Activated naive CD8-positive, alpha-beta T cell treated with anti-CD3 and anti-CD28 coated beads, Interleukin-2, amount 50 U/mL, for 16 hours (primary cell): Measurements from ENCODE around the gene CCDC148.

Experiments used
- DNase-seq: peaks from one replicate; pipeline ENCODE4 v3.0.0-alpha.2; 2020; ENCODE audit warnings: low read depth, low spot score

CCDC148 gene

DNA sequence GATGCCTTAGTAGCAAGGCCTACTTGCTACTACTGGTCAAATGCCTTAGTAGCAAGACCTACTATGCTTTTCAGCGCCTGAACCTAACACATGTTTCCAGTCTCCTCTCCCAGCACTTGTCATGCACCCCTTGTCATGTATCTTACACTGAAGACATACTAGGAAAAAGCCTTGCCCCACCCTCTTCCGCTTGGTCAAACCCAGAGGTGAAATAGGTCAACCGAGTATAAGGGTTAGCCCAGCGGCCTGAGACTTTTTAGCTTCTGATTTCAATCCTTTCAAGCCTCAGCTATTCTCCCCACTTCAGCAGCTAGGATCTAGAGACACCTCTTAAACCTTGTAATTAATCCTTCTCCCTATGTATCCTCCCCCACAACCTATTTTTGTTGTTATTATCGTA is 281.6 kb downstream of the CCDC148 start:
- no peak for DNase-seq

DNA sequence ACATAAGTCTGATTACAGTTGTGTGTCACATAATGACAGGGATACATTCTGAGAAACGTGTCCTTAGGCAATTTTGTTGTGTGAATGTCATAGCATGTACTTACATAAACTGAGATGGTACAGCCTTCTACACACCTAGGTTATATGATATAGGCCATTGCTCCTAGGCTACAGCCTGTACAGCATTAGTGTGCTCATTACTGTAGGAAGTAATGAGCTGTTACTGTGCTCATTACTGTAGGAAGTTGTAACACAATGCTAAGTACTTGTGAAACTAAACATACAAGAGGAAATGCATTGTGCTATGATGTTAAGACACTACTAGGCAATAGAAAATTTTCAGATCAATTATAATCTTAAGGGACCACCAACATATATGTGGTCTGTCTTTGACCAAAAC is 282.1 kb downstream of the CCDC148 start:
- DNase-seq = no peak

DNA sequence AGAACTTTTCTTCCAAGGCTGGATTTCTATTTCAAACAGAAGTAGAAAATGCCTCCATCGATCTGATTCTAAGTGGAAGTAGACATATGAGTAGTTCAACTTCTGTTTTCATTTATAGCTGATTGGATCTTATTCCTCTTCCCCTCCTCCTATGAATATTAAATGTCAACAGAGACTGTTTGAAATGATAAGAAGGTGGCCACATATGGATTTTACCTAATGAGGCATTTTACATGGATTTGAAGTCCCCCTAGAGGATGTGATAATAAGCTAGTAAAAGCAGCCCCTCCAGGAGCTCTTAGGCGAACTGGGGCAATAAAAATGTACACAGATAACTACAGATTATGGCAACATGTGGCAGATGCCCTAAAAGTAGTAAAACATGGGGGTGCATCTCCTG is 283.8 kb downstream of the CCDC148 start:
- DNase-seq = no peak

DNA sequence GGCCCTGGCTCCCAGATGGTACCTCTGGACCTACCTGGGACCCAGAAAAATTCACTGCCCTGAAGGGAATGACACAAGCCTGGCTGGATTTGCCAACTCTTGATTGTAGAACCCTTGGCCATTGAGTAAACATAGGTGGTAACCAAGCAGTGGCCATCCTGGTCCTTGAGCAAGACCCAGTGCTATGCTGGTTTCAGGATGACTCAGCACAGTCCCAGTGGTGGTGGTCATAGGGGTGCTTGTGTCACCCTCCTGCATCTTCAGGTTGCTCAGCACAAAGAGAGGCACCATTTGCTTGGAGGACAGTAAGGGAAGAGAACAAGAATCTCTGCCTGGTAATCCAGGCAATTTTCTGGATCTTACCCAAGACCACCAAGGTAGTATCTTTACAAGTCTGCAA is 302.0 kb downstream of the CCDC148 start:
- no peak for DNase-seq

DNA sequence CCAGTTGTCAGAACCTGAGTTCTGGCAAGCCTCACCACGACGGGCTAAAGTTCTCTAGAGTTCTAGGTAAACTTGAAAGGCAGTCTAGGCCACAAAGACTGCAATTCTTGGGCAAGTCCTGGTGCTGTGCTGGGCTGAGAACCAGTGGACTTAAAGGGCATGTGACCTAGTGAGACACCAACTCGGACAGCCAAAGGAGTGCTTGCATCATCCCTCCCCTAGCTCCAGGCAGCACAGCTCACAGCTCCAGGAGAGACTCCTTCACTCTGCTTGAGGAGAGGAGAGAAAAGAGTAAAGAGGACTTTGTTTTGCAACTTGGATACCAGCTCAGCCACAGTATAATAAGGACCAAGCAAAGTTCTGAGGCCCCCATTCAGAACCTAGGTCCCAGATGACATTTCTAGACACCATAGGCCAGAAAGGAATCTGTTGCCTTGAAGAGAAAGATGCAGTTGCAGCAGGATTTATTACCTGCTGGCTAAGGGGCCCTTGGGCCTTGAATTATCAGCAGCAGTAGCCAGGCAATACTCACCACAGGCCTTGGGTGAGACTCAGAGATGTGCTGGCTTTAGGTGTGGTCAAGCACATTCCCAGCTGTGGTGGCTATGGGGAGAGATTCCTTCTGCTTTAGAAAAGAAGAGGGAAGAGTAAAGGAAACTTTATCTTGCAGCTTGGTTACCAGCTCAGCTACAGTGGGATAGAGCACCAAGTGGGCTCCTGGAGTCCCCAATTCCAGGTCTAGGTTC is 303.1 kb downstream of the CCDC148 start:
- no peak for DNase-seq

DNA sequence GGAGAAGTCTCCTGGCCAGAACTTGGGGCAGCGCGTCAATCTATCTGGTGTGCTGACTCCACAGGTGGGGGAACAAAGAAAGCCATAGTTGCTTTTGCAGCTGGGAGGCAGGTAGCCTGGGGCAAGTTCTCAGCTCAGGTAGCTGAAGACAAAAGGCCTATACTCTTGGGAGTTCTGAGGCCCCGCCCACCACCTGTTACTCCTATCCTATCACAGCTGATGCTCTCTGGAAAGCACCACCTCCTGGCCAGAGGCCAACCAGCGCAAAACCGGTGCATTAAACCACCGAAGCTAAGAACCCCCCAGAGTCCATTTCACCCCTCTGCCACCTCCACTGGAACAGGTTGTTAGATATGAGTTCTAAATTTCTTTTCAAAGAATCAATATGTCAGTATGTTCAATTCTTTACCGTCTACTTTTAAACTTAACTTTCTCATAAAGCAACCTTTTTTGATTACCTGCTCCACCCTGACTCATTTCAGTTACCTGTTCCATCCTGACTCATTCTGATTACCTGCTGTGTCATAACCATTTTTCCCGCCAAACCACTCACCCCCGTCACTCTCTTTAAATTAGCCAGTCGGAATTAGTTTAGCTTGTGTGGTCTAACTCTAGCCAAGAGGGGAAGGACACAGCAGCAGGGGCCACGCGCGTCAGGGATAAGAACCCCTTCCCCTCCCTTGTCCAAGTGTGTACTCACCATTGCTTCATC is 311.5 kb downstream of the CCDC148 start:
- DNase-seq = no peak

DNA sequence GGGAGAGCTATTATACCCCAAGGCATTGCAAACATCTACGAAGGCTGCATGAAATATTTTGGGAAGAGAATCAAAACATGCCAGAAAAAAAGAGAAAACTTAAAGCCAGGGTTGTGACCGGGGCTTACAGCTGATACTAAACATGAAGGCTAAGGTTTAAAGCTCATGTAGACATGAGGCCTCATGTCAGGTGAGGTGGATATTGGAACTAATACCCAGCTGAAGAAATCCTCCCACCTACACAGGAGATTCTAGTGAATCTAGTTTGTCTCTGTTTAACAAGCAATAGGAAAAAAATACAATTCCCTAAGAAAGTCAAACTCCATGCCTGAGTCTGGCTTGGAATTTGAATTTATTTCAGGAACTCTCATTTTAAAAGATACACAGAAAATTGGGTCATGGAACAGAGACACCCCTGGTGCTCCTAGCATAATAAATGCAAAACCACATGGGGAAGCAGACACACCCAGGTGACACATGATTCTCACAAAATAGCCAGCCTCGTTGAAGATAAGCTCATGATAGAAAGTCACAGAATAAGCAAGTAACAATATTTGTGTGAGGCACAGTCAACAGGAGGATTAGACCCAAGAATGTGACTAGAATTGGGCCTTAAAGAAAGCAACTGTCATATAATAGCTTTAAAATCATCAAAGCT is 312.7 kb downstream of the CCDC148 start:
- no peak for DNase-seq

DNA sequence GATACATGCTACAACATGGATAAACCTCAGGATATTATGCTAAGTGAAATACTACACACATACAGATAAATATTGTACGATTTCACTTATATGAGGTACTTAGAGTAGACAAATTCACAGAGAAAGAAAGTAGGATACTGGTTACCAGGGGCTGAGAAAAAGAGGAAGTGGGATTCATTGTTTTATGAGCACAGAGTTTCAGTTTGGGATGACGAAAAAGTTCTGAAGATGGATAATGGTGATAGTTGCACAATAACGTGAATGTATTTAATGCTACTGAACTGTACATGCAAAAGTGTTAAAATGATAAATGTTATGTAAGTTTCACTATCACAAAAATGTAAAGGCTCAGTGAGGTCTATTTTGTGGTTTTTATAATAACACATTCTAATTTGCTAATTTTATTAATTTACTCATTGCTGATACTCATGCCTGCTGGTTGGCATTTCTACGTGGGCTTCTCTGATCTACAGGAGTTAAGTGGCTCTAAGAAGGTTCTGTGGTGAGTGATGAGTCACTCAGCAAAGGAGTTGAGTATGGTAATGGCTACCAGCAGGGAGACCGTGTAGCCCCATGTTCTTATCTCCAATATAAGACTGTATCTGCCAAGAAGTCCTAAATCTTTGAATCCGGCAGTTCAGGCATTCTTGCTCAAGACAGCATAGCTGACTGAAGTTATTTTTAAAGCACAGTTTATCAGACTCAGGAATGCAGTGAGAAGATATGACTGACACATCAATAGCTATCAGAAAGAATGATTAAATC is 313.8 kb downstream of the CCDC148 start:
- DNase-seq = no peak

DNA sequence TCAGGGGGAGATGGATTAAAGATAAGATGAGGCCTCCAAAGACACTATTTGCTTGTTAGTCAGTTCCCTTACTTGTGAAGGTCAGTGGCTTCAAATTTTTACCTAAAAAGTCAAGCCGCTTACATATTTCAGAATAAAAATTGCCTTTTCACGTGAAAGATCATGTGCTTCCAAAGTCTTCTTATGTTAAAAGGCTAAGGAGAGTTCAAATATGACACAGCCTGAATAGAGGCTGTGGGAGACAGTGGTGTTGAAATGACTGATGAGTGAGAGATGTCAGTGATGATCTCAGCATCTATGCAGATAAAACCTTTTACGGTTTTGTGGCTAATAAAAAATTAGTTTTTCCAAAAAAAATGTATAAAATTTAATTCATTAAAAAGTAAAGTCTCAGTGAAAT is 314.4 kb downstream of the CCDC148 start:
- DNase-seq = no peak

DNA sequence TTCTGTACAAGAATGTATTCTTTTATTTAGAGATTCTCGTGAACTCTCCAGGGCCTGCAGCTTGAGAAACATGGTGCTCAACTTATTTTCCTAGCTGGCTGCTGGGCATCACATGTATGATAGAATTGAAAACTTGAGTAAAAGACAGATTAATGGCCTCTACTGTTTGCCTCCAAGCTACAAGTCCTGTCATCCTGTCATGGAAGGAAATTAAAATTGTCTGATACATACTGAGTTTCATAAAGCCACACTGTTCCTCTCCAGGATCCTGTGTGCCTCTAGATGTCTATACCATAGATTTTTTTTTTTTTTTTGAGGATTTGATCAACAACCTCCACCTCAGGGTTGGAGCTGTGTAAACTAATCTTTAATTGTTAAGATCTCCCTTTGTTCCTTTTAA is 316.4 kb downstream of the CCDC148 start:
- DNase-seq = no peak

DNA sequence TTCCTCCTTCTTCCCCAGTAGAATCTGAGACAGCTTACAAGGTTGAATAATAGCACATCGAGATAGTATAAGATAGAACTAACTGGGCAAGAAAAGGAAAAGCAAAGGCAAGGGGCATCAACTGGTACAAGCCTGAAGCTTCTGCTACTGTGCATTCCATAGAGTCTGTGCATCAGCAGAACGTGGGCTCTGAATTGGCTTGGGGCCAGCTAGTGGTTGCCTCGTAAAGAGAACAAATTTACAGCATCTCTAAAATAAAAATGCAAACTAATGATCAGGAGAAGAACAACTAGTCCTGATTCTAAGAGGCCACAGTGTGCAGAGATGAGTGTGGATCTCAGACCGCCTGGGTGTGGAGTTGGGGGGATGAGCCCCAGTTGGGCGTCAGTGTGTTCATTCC is 318.3 kb downstream of the CCDC148 start:
- no peak for DNase-seq

DNA sequence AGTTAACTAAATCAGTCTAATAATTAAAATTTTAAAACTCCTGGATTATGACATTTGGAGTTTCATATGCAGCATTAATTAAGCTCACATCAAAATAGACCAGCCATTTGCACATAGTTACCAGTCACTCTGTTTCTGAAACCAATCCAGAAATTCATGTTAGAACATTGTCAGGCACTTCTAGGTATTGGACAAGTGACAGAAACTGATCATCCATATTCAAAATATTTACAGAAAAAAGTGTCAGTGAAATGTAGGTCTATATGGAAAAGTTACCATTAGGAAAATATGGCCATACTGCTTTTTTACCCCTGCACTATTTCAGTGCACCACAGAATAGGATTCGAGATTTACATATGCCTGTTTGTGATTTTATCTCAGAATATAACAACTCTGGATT is 321.5 kb downstream of the CCDC148 start:
- DNase-seq = no peak

DNA sequence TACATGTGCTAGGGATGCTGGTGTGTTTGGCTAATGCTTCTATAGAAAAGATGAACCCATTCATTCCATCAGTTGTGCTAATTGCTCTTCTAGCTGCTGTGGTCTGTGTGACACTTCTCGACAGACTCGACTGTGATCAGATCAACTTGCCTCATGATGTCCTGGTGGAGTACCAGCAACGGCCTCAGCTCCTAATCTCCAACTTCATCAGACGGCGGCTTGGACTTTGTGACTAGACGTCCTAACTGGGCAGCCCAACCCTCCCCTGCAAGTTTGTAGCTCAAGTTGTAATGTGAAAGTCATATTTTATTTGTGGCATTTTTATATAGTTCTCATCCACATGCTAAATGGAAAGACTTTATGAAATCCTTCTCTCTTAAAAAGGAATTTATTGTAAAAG is 321.9 kb downstream of the CCDC148 start:
- DNase-seq = no peak

DNA sequence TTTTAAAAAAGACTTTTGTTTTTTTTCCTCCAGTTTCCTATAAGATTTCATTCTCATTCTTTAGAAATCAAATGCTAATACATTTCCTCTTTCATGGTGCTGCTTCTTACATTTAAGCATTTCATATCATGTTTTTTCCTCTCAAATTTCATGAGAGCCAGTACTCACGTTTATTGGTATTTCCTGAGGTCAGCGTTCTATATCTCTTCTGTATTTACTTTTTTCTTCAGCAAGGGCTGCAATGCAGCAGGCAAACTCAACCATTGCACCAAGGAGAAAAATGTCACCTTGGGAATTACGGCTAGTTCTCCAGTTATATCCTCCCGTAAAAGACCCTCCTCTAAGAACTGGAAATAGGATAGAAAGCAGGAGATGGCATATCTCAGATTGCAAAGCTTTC is 322.5 kb downstream of the CCDC148 start:
- no peak for DNase-seq

DNA sequence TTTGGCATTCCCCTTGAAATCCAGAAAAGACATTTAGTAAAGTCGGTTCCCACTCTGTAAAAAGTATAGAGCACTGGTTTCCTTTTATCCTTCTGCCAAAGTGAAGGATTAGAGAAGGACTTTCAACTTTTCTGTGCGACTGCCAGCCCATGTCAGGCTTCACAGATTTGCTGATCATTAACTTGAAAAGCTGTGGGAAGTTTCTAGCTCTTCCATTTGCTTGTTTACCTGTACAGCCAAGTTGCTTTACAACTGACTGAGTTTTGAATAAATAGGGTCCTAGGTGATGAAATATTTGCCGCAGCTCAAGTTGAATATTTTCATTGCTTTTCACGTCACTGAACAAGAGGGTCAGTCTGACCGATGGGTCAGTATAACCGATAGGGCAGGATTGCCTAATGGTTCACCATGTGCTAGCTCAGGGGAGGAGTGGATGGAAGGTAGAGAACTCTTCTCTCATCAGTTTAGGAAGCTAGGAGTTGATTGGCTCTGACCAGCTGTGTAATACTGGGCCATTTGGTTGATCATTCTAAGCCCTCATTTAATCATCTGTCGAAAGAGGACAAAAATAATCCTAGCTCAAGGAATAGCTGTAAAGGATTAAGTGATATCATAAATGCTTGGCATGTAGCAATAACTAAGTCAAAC is 324.5 kb downstream of the CCDC148 start:
- DNase-seq = no peak

DNA sequence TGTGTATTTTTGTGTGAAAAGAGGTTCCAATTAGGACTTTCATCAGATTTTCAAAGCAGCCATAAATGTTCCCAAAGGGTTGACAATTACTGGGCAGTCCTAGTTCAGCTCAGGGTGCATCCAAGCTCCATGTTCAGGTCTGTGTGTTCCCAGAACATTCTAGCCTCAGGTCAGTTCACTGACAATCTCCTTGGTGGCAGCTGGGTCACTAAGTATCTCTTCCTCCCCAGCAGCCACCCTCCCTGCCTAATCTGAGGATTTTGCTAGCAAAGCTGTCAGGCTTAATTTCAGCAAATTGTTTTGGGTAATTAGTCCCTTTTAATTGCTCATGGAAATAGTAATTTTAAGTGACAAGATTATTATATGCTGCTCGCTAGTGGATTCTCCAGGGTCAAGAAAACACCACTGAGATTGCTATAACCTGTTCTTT is 325.1 kb downstream of the CCDC148 start:
- DNase-seq = no peak

DNA sequence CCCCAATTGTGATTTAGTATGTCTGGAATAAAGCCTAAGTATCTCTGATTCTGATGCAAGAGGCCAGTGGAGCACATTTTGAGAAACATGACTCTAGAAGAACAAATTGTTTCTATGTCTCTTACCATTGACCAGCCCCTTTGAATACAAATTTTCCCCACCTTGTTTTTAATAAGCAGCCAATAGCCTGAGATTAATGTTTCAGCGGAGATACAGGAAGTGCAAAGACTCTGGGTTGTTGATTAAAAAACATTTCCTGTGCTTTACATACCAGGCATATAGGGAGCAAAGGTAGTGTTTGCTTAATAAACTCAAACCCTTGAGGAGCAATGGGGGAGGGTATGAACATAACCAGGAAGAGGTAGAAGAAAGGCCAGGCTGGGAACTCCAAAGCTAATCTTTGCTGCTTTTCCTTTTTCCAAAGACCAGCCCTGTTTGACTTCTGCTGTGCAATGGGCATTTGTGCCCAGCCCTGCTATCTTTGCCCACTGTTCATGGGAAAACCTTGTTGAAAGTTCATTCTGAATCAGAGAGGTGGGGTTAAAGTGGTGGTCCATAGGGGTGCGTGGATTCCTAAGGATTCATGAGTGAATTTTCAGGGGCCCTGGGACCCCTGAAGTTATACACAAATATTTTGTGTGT is 325.6 kb downstream of the CCDC148 start:
- DNase-seq = no peak

DNA sequence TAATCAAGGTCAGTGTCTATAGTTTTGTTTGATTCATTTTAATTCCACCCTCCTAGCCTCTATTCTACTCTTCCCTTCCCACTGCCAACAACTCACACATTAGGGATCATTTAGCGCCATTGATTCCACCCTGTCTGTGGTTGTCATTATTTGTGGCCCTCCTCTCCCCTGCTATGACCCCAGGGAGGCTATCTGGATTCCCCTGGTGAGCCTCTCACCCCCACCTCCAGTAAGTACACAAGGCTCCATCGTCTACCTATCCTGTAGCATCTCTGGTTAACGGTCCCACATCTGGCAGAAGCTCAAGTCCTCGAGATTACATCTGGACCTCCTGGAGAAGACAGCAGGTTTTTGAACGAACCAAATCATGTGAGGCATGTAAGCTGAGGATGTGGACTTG is 327.5 kb downstream of the CCDC148 start:
- no peak for DNase-seq

DNA sequence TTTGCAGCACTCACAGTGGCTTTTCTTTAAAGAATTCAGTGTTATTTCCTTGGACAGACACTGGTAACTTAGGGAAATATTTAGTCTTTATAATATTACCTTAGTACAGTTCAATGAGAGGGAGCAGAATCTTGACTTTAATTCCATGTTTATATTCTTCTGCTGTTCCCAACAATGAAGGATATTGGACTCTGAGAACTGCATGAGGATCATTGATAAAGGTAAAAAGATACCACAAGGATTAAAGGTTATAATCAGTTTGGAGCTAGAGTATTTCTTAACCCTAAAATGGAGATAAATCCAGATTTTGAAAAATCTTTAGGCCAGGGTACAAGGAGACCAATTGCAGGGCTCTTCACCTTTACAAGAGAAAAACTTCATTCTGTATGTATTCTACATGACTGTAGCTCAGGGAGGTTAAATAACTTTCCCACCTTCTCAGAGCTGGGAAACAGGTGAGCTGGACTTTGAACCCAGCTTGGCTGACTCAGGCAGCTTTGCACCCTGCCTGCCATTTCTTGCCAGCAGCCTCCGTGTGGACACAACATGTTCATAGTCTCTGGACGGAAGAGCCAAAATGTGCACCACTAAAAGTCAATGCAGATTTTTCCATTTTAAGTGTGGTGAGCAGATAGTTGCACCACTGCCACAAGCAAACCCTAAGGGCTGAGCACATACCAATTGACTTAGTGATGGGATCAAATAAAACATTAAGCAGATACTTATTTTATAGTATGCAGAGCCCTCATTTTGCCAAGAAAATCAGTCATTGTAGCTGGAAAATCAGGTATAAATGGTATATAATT is 328.2 kb downstream of the CCDC148 start:
- no peak for DNase-seq

DNA sequence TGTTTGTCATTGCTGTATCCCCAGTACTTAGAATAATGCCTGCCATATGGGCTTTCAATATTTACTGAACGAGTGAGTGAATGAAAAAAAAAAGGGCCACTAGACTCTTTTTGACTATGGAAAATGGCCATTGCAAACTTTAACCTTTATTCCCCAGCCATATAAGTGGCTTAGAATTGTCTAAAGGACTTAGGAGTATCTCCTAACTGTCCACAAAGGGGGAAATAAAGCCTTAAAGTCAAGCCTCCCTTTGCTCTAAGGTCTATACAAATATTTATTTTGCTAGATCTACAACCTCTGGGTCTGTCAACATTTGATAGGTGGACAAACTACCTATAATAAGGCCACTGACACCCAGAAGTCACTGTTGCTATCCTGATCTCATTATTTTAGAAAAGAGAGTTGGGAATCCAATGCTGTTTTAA is 329.2 kb downstream of the CCDC148 start:
- DNase-seq = no peak
